Mucosa of descending colon (tissue), 3 donors: ENCODE data around the gene PITX1. TPM values are rescaled to one million over a fixed set of nuclear protein-coding genes. Genes with fewer than 3 reads are reported as not detected.

Source experiments
- ATAC-seq: fragments of 200-7000 bp; cut with Tn5 transposase; one replicate; pipeline ENCODE4 v1.9.1; 2020; ENCODE audit warnings: mild to moderate bottlenecking, moderate library complexity
- DNase-seq, 3 donors: peaks; one replicate each; pipeline ENCODE4 v3.0.0-alpha.2; 2020
- H3K36me3 ChIP-seq: fragments of 200-600 bp; one replicate; pipeline ENCODE4 v1.8.0; 2021; ENCODE audit warnings: low read depth, mild to moderate bottlenecking
- H3K4me1 ChIP-seq: fragments of 200-600 bp; one replicate; pipeline ENCODE4 v1.8.0; 2021; ENCODE audit warnings: low read depth, mild to moderate bottlenecking
- H3K4me3 ChIP-seq: fragments of 200-600 bp; one replicate; pipeline ENCODE4 v1.8.0; 2021; ENCODE audit warnings: mild to moderate bottlenecking
- H3K9me3 ChIP-seq: fragments of 200-600 bp; one replicate; pipeline ENCODE4 v1.8.0; 2021; ENCODE audit warnings: mild to moderate bottlenecking
- CTCF ChIP-seq: fragments of 200-600 bp; IDR thresholded peaks from one replicate; pipeline ENCODE4 v1.8.0; 2022; ENCODE audit warnings: antibody characterized with exemption, mild to moderate bottlenecking
- intact Hi-C, 2 donors: fragments of 100-400 bp; cut with DNase I in 1 of 2; cut with micrococcal nuclease in 1 of 2; formaldehyde crosslinking; loops; one replicate each; pipeline versions ENCODE4 v1.11.0 to v1.11.1; 2022; cut with DNase I, micrococcal nuclease
- total RNA-seq, 3 donors: library from RNA; stranded (reverse); fragmentation: NEBNext Ultra II Directional in 2 of 3; extraction: Animal tissue kit (Norgen Biotek cat#: 25700) in 2 of 3; gene quantifications; one replicate each; pipeline versions ENCODE4 v1.2.1 to v1.2.4, GENCODE V29; 2021 to 2023
- donor health status: DM: no; HTN: no; CAD: no; lungs with moderate emphysema.
- donor health status: DM: no; HTN: no; CAD: no.
- donor health status: DM: no; HTN: yes; CAD: no.

Gene PITX1
- total RNA-seq, 3 donors from 2014 or later, result 5.0 to 10.7 (median 6.2) TPM

GRCh38 chr5:135052511-135053145, 18.6 kb upstream of the PITX1 start:
- TF ChIP-seq CTCF, result no peak
- intact Hi-C loops, result no loop called here
- Histone ChIP-seq H3K9me3 (no peaks in the 10 kb centered on the region), H3K36me3 (no peaks in the 10 kb centered on the region), H3K4me1 (no peaks in the 10 kb centered on the region), H3K4me3 (no peak overlapping the region)
- no peak for ATAC-seq
- DNase-seq, result no peak

GRCh38 chr5:135051872-135052271, 17.8 kb upstream of the PITX1 start:
- no peak for DNase-seq
- intact Hi-C loops, result no loop called here
- H3K36me3 ChIP-seq, result no peaks in the 10 kb centered on the region

GRCh38 chr5:135051399-135051798, 17.4 kb upstream of the PITX1 start:
- no peak overlapping the region for H3K4me3 ChIP-seq
- H3K4me1 ChIP-seq, result no peaks in the 10 kb centered on the region
- DNase-seq (no peak), ATAC-seq (no peak)
- H3K36me3 ChIP-seq, result no peaks in the 10 kb centered on the region
- no peaks in the 10 kb centered on the region for H3K9me3 ChIP-seq
- intact Hi-C loops, result no loop called here
- no peak for TF ChIP-seq CTCF

More at GRCh38 chr5:135051872-135052271, 17.8 kb upstream of the PITX1 start:
- Histone ChIP-seq H3K4me3 (no peak overlapping the region), H3K9me3 (no peaks in the 10 kb centered on the region), H3K4me1 (no peaks in the 10 kb centered on the region)
- TF ChIP-seq CTCF, result no peak
- ATAC-seq, result no peak

GRCh38 chr5:135050244-135050767, 16.3 kb upstream of the PITX1 start:
- intact Hi-C loops, result no loop called here
- Histone ChIP-seq H3K36me3 (no peaks in the 10 kb centered on the region), H3K9me3 (no peaks in the 10 kb centered on the region), H3K4me1 (no peaks in the 10 kb centered on the region), H3K4me3 (no peak overlapping the region)
- ATAC-seq (no peak), DNase-seq (peak in 1 of 3 donors; percentile 29)
- TF ChIP-seq CTCF, result no peak

GRCh38 chr5:135048930-135049329, 14.9 kb upstream of the PITX1 start:
- DNase-seq, result peak in 1 of 3 donors; percentile 12
- no peaks in the 10 kb centered on the region for H3K9me3 ChIP-seq
- H3K4me1 ChIP-seq, result no peaks in the 10 kb centered on the region
- TF ChIP-seq CTCF, result no peak
- H3K4me3 ChIP-seq, result no peak overlapping the region
- no peak for ATAC-seq
- H3K36me3 ChIP-seq, result no peaks in the 10 kb centered on the region
- intact Hi-C loops, result no loop called here

GRCh38 chr5:135048286-135048685, 14.3 kb upstream of the PITX1 start:
- no peak for ATAC-seq

More at GRCh38 chr5:135048286-135048685, 14.3 kb upstream of the PITX1 start:
- H3K4me3 ChIP-seq, result no peak overlapping the region
- no peaks in the 10 kb centered on the region for H3K4me1 ChIP-seq
- no peak for TF ChIP-seq CTCF
- H3K36me3 ChIP-seq, result no peaks in the 10 kb centered on the region
- no peaks in the 10 kb centered on the region for H3K9me3 ChIP-seq
- DNase-seq, result no peak
- intact Hi-C loops, result no loop called here
